ENCODE data around the gene CCT5.

CCT5 gene

GRCh38 chr5:10249948-10250805 lies at the start of gene CCT5:
Gene CCT5 (plus strand): TSS chr5:10250280. CDS start chr5:10250341, 61 bp downstream.
- Histone ChIP-seq H3K27me3 (ENCODE audit: control insufficient read depth, insufficient read depth, low read length) (no peaks in the 10 kb centered on the region), H2AFZ (peak within 1 kb of the TSS; percentile 95), H3K36me3 (ENCODE audit: control insufficient read depth, insufficient read depth, low read length) (no peaks in the 10 kb centered on the region), H3K4me3 (ENCODE audit: low read depth, low read length) (peak within 1 kb of the TSS; percentile 95), H3K4me2 (ENCODE audit: low read length) (peak within 1 kb of the TSS; percentile 89), H3K79me2 (peaks cover 38% of the 10 kb centered on the region), H3K9me3 (ENCODE audit: control insufficient read depth, low read length) (no peaks in the 10 kb centered on the region), H3K9ac (peak within 1 kb of the TSS; percentile 39), H3K27ac (peak within 1 kb of the TSS; percentile 96), H3K4me1 (peaks cover 13% of the 10 kb centered on the region)
- no peak for TF ChIP-seq CTCF (IDR thresholded peaks at IDR 0.05)

DNA sequence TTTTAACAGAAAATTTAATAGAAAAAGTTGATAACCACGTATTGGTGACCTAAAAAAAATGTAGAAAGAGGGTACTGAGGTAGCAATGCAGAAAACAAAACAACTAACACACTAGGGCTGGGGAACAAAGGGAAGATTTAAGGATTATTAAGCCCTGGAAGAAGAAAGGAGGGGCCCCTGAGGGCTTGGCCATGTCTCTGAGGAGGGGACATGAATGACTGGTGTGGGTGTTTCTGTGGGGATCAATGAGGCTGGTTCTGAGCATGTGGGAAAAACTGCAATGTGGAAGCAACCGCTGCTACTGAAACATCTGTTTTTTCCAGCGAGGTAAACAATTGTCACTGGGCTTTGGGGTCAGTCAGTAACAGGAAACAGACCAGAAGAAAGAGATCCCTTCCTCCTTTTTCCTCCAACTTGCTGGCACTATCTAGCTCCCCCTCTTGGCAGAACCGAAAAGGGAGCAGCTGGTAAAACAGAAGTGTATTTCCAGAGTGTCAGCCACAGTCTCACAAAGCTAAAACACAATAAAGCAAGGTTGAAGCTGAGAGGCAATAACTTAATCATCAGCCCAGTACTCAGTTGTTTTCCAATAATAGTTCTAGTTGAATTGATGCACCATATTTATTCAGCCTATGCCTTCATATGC lies 48.7 kb upstream of the CCT5 start:
- no peak overlapping the region for H2AFZ ChIP-seq
- H3K36me3 ChIP-seq (ENCODE audit: control insufficient read depth, insufficient read depth, low read length): no peaks in the 10 kb centered on the region
- no peaks in the 10 kb centered on the region for H3K79me2 ChIP-seq
- H3K4me3 ChIP-seq (ENCODE audit: low read depth, low read length): no peak overlapping the region
- H3K4me2 ChIP-seq (ENCODE audit: low read length): no peak overlapping the region
- no peaks in the 10 kb centered on the region for H3K4me1 ChIP-seq
- no peaks in the 10 kb centered on the region for H3K9me3 ChIP-seq (ENCODE audit: control insufficient read depth, low read length)
- H3K27me3 ChIP-seq (ENCODE audit: control insufficient read depth, insufficient read depth, low read length): no peaks in the 10 kb centered on the region
- H3K9ac ChIP-seq: no peak overlapping the region
- TF ChIP-seq CTCF (IDR thresholded peaks at IDR 0.05): no peak
- H3K27ac ChIP-seq: no peak overlapping the region

DNA sequence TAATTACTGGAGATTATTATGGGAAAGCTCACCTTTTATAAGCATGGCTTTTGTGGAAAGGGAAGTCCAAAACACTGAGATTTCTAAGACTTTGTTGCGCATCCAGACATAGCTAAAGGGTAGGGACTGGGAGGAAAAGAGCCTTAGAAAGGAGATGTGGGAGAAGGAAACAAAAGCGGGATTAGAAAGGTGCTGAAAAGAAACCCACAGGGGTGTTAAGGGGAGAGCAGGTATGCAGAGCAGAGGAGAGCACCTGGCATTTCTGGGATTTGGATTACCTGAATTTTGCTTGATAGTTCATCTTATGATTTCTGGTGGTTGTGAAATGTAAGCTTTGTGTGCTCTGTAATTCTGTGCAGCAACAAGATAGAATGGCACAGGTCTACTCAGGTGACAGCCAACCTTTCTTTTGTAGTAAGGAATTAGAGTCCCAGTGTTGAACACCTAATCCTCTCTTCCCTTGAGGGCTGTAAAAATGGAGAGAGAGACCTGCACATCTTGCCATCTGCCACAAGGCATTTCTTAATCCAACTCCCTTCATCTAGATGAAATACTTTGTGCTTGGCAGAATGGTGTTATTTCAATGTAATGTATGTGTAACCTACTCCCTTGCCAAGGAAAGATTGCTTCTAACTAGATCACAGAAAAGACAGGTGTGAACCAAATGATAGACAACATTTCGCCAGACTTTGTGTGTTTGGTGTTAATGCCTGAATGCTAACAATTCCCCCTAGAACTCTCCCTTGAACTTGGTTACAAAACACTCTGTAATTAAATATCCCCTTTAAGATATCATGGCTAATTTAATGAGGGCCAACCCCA lies 47.8 kb upstream of the CCT5 start:
- Histone ChIP-seq H3K9ac (no peak overlapping the region), H3K4me3 (ENCODE audit: low read depth, low read length) (no peak overlapping the region), H3K4me2 (ENCODE audit: low read length) (no peak overlapping the region), H2AFZ (no peak overlapping the region), H3K36me3 (ENCODE audit: control insufficient read depth, insufficient read depth, low read length) (no peaks in the 10 kb centered on the region), H3K9me3 (ENCODE audit: control insufficient read depth, low read length) (no peaks in the 10 kb centered on the region), H3K27me3 (ENCODE audit: control insufficient read depth, insufficient read depth, low read length) (no peaks in the 10 kb centered on the region), H3K27ac (no peak overlapping the region), H3K4me1 (no peaks in the 10 kb centered on the region), H3K79me2 (no peaks in the 10 kb centered on the region)
- no peak for TF ChIP-seq CTCF (IDR thresholded peaks at IDR 0.05)

DNA sequence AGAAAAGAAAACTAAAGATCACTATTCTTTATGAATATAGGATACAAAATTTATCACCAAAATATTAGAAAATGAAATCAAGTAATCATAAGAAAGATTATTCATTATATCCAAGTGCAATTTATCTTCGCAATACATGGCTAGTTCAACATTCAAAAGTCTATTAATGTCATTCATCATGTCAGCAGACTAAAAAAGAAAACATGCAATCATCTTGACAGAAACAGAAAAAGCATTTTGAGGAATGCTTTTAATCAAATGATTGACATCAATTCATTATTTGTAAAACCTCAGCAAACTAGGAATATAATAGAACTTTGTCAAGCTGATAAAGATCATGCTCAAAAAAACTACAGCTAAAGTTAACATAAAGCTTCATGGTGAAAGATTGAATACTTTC lies 41.1 kb upstream of the CCT5 start:
- Histone ChIP-seq H3K36me3 (ENCODE audit: control insufficient read depth, insufficient read depth, low read length) (no peaks in the 10 kb centered on the region), H3K9me3 (ENCODE audit: control insufficient read depth, low read length) (no peaks in the 10 kb centered on the region), H2AFZ (no peak overlapping the region), H3K27me3 (ENCODE audit: control insufficient read depth, insufficient read depth, low read length) (no peaks in the 10 kb centered on the region), H3K27ac (no peak overlapping the region), H3K4me3 (ENCODE audit: low read depth, low read length) (no peak overlapping the region), H3K79me2 (no peaks in the 10 kb centered on the region), H3K4me1 (no peaks in the 10 kb centered on the region), H3K4me2 (ENCODE audit: low read length) (no peak overlapping the region), H3K9ac (no peak overlapping the region)
- TF ChIP-seq CTCF (IDR thresholded peaks at IDR 0.05): no peak
